ENCODE results near the gene ALDH3B2. TPM values are rescaled to one million over a fixed set of nuclear protein-coding genes. Genes with fewer than 3 reads are reported as not detected.

Gene ALDH3B2
- total RNA-seq, 1 donor from 2014 or later, result not detected

- DNase-seq (no peak), ATAC-seq (ENCODE audit: low read depth) (no peak)
- ChIA-PET POLR2A (no interaction called here), CTCF (interaction anchor here (0.9 kb wide), 1 partner anchor 14 kb away, joined by 3 read pairs; no protein-coding TSS in a partner anchor)
- H3K4me1 Mint-ChIP-seq, result peaks cover 13% of the 10 kb centered on the region
- H3K9me3 Mint-ChIP-seq, result no peaks in the 10 kb centered on the region
- no peak overlapping the region for H3K27ac Mint-ChIP-seq
- intact Hi-C loops (cut with micrococcal nuclease), result loop anchor here (5.0 kb wide), 3 partner anchors 85 to 280 kb away; partner anchors contain the start of genes POLD4, PPP1CA and TBC1D10C
- H3K4me3 Mint-ChIP-seq, result peak overlapping the region; percentile 19
- no peak for TF ChIP-seq CTCF (IDR thresholded peaks at IDR 0.05)
- H3K36me3 Mint-ChIP-seq (ENCODE audit: low read depth), result peaks cover 1% of the 10 kb centered on the region
- no peaks in the 10 kb centered on the region for H3K27me3 Mint-ChIP-seq
Measured at GRCh38 chr11:67632175-67632981, 42.0 kb downstream of the ALDH3B2 start.

GRCh38 chr11:67631853-67632174, 42.6 kb downstream of the ALDH3B2 start:
- no peak for ATAC-seq (ENCODE audit: low read depth)
- no peak overlapping the region for H3K27ac Mint-ChIP-seq
- peaks cover 13% of the 10 kb centered on the region for H3K4me1 Mint-ChIP-seq
- no peak for TF ChIP-seq CTCF (IDR thresholded peaks at IDR 0.05)
- CTCF ChIA-PET, result interaction anchor here (0.9 to 3.9 kb wide), 2 partner anchors 15 to 28 kb away, joined by 3 to 43 read pairs; no protein-coding TSS in a partner anchor
- peaks cover 1% of the 10 kb centered on the region for H3K36me3 Mint-ChIP-seq (ENCODE audit: low read depth)
- no peaks in the 10 kb centered on the region for H3K9me3 Mint-ChIP-seq
- peak overlapping the region; percentile 19 for H3K4me3 Mint-ChIP-seq
- DNase-seq, result no peak
- POLR2A ChIA-PET, result no interaction called here
- intact Hi-C loops (cut with micrococcal nuclease), result loop anchor here (5.0 kb wide), 3 partner anchors 85 to 280 kb away; partner anchors contain the start of genes POLD4, PPP1CA and TBC1D10C
- no peaks in the 10 kb centered on the region for H3K27me3 Mint-ChIP-seq

GRCh38 chr11:67631411-67631810, 43.0 kb downstream of the ALDH3B2 start:
- Mint-ChIP-seq H3K4me3 (peak overlapping the region; percentile 87), H3K27ac (no peak overlapping the region), H3K9me3 (no peaks in the 10 kb centered on the region), H3K4me1 (peaks cover 13% of the 10 kb centered on the region), H3K36me3 (ENCODE audit: low read depth) (peaks cover 1% of the 10 kb centered on the region), H3K27me3 (no peaks in the 10 kb centered on the region)
- POLR2A ChIA-PET, result interaction anchor here (3.1 kb wide), 1 partner anchor 47 kb away, joined by 26 read pairs; the partner anchor contains the start of gene GSTP1
- intact Hi-C loops (cut with micrococcal nuclease), result loop anchor here (5.0 kb wide), 3 partner anchors 86 to 279 kb away; partner anchors contain the start of genes POLD4, PPP1CA and TBC1D10C
- no peak for DNase-seq
- TF ChIP-seq CTCF (IDR thresholded peaks at IDR 0.05), result no peak
- ATAC-seq (ENCODE audit: low read depth), result no peak
- CTCF ChIA-PET, result interaction anchor here (0.9 to 3.9 kb wide), 3 partner anchors 15 to 28 kb away, joined by 3 to 43 read pairs (median 26); no protein-coding TSS in a partner anchor

- H3K27ac Mint-ChIP-seq, result peak overlapping the region; percentile 74
- ChIA-PET CTCF (interaction anchor here (2.0 to 4.7 kb wide), 4 partner anchors 16 to 58 kb away, joined by 16 to 43 read pairs (median 27); no protein-coding TSS in a partner anchor), POLR2A (interaction anchor here (1.0 to 4.3 kb wide), 9 partner anchors 16 to 277 kb away, joined by 3 to 58 read pairs (median 3); partner anchors contain the start of genes ACY3, CDK2AP2, GSTP1 and PITPNM1)
- peak overlapping the region; percentile 87 for H3K4me3 Mint-ChIP-seq
- ATAC-seq (ENCODE audit: low read depth), result no peak
- no peak for DNase-seq
- peaks cover 13% of the 10 kb centered on the region for H3K4me1 Mint-ChIP-seq
- no peaks in the 10 kb centered on the region for H3K9me3 Mint-ChIP-seq
- H3K27me3 Mint-ChIP-seq, result no peaks in the 10 kb centered on the region
- intact Hi-C loops (cut with micrococcal nuclease), result loop anchor here (1.0 to 5.0 kb wide), 5 partner anchors 9 to 279 kb away; partner anchors contain the start of genes POLD4, PPP1CA and TBC1D10C
- peaks cover 1% of the 10 kb centered on the region for H3K36me3 Mint-ChIP-seq (ENCODE audit: low read depth)
- TF ChIP-seq CTCF (IDR thresholded peaks at IDR 0.05), result no peak
Measured at GRCh38 chr11:67630943-67631331, 43.5 kb downstream of the ALDH3B2 start.

All from activated B cell treated with CpG ODN at 0.5 μM for 24 hours (primary cell).